Erythroblast (primary cell): ENCODE measurements around the gene RIPK4.
"Not testable (repeated sequence)": the region's sequence is repeated elsewhere in the genome, so short reads cannot be mapped to it uniquely, and the experiment has no call there.

Experiments
- DNase-seq, 2 experiments: peaks; one replicate each; lab custom pipeline; 2025; lab: John Stamatoyannopoulos, UW
- GATA1 ChIP-seq: IDR thresholded peaks from 2 replicates; pipeline ENCODE4 v1.6.1; 2011; ENCODE audit warnings: low read depth, mild to moderate bottlenecking, control low read depth, low read length, moderate library complexity
- POLR2A ChIP-seq: IDR thresholded peaks from 2 replicates; pipeline ENCODE4 v1.6.1; 2011; ENCODE audit warnings: mild to moderate bottlenecking, low read length

Gene RIPK4

DNA sequence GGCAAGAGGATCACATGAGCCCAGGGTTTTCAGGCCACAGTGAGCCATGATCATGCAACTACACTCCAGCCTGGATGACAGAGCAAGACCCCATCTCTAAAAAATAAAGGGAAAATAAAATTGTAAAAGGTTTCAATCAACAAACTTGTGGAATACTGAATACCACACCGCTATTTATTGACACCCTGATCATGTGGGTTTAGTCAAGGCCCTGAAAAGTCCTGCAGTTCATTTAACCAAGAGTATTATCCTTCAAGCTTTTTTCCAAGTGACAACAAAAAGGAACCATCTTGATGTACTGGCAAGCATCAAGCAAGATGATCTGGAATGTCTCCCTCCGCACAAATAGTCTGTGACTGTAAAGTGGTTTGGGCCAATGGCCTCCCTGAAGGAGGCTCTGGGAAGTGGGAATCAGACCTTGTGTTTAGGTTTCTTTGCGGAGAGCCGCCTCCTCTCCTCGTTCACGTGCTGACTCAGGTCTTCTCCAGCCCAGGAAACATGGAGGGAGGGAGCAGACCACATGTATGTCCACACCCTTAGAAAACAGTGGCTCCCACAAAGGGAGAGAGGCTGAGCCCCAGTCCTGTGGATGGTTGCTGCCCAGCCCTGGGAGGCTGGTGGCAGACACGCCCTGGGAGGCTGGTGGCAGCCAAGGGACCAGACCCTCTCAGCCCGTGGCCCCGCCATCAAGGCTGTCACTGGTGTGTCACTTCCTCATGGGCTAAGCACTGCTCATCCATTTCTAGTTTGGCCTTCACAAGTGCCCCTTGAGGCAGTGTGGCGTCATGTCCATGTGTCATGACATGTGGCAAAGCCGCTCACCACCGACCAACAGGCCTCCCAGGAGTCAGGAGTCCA lies 56.7 kb downstream of the RIPK4 start:
- no peak for DNase-seq
- no peak for TF ChIP-seq GATA1
- no peak for TF ChIP-seq POLR2A

DNA sequence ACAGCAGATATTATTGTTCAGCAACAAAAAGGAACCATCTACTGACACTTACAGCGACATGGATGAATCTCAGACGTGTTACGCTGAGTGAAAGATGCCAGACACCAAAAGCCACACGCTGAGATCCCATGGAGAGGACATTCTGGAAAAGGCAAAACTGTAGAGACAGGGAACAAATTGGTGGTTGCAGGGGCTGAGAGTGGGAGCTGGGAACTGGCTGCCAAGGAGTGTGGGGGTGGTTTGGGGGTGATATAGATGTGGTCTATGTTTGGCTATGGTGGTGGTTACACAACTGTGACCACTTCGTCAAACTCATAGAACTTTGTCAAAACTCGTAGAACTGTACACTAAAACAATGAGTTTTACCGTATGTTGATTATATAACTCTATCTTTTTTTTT lies 57.7 kb downstream of the RIPK4 start:
- no peak for DNase-seq

DNA sequence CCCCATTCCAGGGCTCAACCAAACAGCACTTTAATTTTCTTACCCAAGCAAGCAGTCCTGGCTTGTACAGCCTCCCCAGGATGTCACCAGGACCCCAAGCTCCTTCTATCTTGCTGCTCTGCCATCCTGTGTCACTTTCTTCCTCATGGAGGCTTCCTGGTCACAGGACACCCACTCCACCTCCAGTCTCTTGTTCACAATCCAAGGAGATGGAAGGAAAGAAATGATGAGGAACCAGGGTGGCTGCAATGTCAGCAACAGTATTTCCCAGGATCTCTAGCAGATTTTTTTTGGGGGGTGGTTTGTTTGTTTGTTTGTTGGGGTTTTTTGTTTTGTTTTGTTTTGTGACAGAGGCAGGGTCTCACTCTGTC lies 58.9 kb downstream of the RIPK4 start:
- TF ChIP-seq GATA1 (no peak), POLR2A (no peak)
- DNase-seq = no peak

More for the DNA sequence above, 57.7 kb downstream of the RIPK4 start:
- TF ChIP-seq GATA1 (no peak), POLR2A (no peak)

DNA sequence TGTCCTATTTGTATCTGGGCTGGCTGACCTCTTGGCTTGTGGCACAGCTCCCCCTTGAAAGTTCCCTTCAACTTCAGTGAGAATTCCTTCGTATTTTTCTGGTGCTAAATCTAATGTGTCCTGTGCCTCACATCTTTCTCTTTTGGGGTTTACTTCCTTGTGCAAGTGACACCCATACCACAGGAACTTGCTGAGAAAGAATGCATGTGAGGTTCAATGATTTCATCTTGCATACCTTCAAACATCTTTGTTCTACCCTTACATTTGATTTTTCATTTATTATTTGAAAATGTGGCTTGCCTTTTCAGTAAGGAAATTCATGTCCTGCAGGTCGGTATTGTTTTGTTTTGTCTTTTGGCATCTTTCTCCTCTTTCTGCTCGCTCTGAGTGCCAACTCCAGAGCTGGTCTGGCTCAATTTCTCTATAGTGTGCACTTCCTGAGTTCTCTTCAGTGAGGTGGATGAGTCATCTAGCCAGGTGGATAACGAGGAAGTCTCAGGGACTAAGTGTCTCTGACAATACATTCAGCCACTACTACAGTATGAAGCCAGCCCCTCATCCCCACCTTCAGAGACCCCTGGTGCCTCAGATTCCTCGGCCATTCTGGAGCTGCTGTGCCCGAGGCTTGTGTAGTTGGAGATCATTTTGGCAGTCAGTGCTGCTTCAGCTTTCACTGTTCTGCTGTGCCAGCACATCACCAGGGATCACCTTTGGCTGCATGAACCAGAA lies 59.5 kb downstream of the RIPK4 start:
- no peak for DNase-seq
- no peak for TF ChIP-seq GATA1
- TF ChIP-seq POLR2A = no peak

DNA sequence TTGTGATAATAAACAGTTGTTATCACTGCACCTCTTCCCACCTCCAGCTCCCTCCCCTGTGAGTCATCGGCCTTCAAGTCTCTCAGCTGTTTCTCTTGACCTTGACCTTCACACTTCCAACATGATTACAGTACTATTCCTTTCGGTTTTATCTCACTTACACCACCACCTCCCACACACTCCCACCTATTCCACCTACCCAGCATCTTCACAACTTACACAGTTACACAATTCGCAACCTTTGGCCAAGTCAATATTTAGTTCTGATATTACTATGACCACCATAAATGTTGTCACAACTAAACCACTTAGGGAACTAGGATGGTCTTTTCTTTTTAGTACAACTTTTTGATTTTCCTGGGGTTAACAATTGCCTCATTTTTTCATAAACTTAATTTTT lies 60.2 kb downstream of the RIPK4 start:
- TF ChIP-seq GATA1 = no peak
- DNase-seq = no peak

DNA sequence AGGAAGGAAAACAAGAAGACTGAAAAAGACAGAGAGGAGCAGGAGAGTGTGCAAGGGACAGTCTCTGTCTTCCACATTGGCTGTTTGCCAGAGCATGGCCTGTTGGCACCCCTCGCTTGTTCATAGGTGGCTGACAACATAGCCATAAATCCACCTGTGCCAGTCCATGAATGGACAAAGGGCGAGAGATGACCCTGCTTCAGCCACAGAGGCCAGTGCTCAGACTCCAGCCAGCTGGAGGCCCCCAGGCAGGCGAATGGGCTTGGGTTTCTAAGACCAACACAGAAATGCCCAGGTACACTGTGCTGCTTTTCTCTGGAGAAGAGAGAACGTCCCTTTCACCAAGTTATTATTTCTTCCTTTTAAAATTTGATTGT lies 60.6 kb downstream of the RIPK4 start:
- no peak for DNase-seq
- TF ChIP-seq POLR2A (no peak), GATA1 (no peak)

DNA sequence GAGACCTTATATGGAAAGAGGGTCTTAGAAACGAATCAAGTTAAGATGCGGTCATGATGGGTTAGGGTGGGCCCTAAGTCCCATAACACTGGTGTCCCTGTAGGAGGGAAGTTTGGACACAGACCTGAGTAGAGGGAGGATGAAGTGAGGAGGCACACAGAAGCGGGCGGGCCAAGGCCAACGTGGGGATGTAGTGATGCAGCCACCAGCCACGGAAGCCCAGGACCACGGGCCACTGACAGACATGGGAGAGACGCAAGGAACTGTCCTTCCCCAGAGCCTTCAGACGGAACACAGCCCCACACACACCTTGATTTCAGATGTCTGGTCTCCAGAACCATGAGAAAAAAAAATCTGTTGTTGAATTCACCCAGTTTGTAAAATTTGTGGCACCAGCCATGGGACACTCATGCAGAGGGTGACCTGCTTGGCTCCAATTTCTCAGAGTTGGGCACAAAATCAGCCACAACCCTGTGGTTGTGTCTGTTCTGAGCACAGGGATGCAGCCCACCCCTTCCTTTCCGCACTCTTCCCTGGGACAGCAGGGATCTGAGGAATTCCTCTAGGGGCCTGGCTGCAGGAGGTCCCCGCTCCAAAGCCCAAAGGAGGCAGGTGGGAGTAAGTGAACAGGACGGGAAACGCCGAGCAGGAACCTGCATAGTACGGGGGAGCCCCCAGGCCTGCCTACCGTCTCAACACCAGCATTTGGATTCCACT lies 61.1 kb downstream of the RIPK4 start:
- no peak for TF ChIP-seq POLR2A
- no peak for TF ChIP-seq GATA1
- DNase-seq = no peak

DNA sequence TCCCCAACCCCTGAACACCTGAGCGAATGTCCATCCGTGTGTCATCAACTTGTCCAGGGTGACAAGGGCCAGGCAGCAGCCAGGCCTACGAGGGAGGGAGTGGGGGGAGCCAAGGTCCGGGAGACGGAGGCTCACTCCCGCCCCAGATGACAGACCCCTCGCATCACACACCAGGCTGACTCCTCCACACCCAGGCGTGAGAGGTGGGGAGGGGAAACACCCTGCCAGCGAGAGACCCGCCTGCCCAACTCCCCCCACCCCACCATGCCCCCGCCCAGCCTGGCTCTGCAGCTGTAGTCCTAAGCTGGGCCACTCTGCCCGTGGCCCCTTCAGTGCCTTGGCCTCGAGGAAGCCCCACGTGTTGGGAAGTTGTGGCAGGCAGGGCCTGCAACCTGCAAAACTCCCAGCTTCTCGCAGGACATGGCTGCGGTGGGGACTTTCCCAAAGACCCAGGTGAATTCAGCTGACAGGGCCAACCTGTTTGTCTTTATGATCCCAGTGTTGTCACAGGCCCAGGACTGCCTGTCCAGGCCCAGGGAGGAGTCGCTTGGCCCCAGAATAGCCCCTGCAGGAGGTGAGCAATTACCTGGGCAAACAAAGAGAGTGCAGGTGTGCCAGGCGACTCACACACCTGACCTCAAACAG lies 62.9 kb downstream of the RIPK4 start:
- no peak for DNase-seq
- TF ChIP-seq POLR2A = no peak
- TF ChIP-seq GATA1 = no peak

DNA sequence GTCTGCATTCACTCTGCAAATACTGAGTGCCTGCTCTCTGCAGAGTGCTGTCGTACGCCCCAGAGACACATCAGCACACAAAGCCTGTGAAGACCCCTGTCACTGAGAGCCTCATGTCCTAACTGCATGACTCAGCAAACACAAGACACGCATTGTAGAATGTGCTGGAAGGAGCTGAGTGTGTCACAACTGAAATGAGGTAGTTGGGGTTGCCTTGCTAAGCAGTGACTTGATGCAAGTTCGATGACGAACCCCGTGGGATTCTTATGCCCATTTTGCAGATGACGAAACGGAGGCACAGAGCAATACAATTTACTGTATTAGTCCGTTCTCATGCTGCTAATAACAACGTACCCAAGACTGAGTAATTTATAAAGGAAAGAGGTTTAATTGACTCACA lies 65.1 kb downstream of the RIPK4 start:
- no peak for TF ChIP-seq GATA1
- no peak for TF ChIP-seq POLR2A

DNA sequence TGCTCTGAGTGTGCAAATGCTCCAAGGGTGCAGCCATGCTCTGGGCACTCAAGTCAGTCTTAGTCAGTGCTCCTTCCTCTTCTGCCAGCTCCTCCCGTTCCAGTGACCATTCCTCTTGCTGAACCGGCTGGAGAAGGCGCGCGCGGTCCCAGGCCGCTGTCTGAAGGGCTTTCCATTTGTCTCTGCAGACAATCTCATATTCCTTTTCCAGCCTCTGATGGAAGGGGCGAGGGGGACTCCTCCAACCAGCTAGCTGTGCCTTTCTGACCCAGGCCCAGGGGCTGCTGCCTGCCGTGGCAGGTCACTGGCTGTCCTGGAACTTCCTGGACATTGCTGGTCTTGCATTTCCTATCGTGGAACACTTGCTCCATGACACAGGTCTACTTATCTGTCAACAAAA lies 67.5 kb downstream of the RIPK4 start:
- TF ChIP-seq POLR2A (no peak), GATA1 (no peak)
- DNase-seq = no peak

More for the DNA sequence above, 65.1 kb downstream of the RIPK4 start:
- no peak for DNase-seq

DNA sequence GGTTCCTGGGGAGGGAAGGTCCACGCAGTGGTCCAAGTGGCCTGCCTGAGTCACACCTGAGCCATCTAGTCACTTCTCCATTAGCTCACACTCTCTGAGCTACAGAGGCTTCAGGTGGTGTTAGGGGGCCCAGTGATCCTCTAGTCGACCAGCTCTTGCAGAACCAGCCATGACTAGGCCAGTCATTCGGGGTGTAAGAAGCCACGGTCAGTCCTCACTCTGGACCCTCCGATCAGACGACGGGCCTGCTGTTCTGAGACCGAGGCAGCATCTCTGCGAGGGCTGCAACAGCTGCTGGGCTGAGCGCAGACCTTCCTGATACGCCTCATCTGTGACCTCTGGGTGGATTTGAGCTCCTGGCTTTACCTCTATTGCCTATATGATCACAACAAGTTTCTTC lies 68.8 kb downstream of the RIPK4 start:
- DNase-seq = no peak
- TF ChIP-seq GATA1 = no peak
- TF ChIP-seq POLR2A = no peak

DNA sequence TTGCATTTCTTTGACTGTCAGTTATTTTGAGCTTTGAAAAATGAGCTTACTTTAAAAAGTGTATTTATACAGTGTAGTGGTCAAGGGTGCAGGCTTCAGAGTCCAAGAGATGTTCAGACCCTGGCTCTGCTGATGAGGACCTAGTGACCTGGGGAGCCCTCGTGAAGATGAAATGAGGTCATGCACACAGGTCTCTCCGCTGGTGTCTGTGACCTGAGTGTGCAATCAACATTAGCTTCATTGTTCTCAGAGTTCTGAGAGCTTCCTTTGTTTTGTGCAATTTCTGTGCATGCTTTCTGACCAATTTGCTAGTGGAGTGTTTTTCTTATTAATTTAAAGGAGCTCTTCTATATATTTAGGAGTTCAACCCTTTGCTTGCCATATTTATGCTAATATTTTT lies 71.3 kb downstream of the RIPK4 start:
- no peak for DNase-seq
- no peak for TF ChIP-seq POLR2A
- TF ChIP-seq GATA1 = no peak

DNA sequence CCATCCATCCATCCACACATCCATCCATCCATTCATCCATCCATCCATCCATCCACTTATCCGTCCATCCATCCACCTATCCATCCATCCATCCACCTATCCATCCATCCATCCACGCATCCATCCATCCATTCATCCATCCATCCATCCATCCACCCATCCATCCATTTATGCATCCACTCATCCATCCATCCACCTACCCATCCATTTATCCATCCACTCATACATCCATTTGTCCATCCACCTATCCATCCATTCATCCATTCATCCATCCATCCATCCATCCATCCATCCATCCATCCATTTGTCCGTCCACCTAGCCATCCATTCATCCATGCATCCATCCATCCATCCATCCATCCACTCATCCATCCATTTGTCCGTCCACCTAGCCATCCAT lies 72.8 kb downstream of the RIPK4 start:
- not testable (repeated sequence) for DNase-seq

DNA sequence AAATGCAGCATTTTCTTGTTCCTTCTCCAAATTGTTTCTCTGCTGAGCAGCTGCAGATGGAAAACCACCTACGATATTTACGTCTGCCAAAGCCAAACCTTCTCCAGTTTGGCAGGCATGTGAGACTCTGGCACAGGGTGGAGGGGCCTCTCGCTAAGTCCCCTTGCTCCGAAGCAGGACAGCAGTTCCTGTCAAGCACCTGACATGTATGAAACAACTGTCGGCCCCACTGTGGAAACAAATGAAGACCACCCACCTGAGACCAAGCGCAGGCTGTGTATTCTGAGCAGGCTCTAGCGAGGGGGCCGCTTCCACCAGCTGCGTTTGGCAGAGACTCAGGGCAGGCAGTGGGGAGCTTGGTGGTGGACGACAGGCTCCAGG lies 74.7 kb downstream of the RIPK4 start:
- no peak for TF ChIP-seq GATA1
- TF ChIP-seq POLR2A = no peak

More for the DNA sequence above, 74.7 kb downstream of the RIPK4 start:
- DNase-seq = no peak
